Ovary (tissue), 3 donors: Measurements from ENCODE around the gene PET100.

ENCODE experiments used
- CTCF ChIP-seq, 3 donors: fragments of 450-650 bp in 2 of 3; fragments of 200-600 bp in 1 of 3; IDR thresholded peaks; one replicate each; pipeline versions ENCODE4 v1.5.1 to v1.8.0; 2016 to 2022; ENCODE audit warnings: antibody characterized with exemption in 3 of 3, mild to moderate bottlenecking in 1 of 3
- EP300 ChIP-seq: sonication (generic); formaldehyde crosslinking; IDR thresholded peaks from one replicate; pipeline ENCODE4 v1.6.1; 2017; ENCODE audit warnings: antibody characterized with exemption
- donor health status: DM: no; HTN: no; CAD: no.

GRCh38 chr19:7627166-7627565 lies 2.4 kb upstream of the PET100 start:
- TF ChIP-seq CTCF (IDR thresholded peaks at IDR 0.05), result no peak
- TF ChIP-seq EP300, result no peak
